Measurements from ENCODE around the gene ULK3.

DNA sequence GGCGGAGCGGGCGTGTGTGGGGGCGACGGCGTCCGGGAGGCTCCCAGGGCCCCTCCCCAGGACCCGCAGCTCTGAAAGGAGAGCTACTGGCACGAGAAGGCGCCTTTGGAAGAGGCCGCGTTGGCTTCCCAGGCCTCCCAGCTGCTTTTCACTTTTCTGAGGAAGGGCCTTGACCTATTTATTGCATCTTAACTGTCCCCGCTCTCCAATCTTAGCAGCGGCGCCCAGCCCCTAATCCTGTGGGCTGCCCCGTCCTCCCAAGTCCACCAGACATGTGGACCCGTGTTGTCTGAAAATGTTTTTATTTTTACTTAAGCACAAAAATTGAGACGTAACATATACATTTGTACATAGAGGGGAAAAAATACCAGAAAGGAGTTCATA is 481 bp upstream of the ULK3 start:
- TF ChIP-seq, protein P1, sequence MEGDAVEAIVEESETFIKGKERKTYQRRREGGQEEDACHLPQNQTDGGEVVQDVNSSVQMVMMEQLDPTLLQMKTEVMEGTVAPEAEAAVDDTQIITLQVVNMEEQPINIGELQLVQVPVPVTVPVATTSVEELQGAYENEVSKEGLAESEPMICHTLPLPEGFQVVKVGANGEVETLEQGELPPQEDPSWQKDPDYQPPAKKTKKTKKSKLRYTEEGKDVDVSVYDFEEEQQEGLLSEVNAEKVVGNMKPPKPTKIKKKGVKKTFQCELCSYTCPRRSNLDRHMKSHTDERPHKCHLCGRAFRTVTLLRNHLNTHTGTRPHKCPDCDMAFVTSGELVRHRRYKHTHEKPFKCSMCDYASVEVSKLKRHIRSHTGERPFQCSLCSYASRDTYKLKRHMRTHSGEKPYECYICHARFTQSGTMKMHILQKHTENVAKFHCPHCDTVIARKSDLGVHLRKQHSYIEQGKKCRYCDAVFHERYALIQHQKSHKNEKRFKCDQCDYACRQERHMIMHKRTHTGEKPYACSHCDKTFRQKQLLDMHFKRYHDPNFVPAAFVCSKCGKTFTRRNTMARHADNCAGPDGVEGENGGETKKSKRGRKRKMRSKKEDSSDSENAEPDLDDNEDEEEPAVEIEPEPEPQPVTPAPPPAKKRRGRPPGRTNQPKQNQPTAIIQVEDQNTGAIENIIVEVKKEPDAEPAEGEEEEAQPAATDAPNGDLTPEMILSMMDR (IDR thresholded peaks at IDR 0.05), result no peak
- TF ChIP-seq POLR2AphosphoS5 (IDR thresholded peaks at IDR 0.05; ENCODE audit: insufficient read depth in 1 of 2, low read depth in 1 of 2), result peak; percentile 0 to 46

All from vagina (tissue), 2 donors.